Measurements from ENCODE around the gene SMO.
"Not testable (repeated sequence)": the region's sequence is repeated elsewhere in the genome, so short reads cannot be mapped to it uniquely, and the experiment has no call there.

The SMO gene

DNA sequence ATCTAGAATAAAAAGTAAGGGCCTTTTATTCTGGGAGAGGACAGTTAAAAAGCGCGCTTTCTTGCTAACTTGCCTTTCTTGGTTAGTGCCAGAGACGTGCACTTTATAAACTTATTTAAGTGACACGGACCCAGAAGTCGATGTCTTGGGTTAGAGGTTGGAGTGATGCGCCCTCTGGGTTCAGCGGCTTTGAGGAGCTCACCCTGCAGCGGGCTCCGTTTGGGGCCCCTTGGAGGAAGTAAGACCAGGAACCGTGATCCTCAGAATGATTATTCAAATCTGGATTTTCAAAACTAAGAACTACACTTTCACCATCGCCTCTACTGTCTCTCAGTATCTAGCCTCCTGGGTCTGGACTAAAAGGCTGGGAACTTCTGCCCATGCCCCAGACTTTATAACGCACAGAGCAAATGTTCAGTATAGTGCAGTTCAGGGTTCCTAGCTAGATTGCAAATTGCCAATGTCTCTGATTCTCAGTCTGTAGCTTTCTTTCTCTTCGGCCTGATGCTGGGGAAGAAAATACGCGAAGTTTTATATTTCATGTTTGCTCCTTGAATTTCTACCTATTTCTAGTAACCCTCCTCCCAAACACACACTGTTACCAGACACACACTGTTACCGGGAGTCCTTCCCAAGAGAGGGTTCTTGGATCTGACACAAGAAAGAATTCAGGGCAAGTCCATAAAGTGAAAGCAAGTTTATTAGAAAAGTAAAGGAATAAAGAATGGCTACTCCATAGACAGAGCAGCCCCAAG lies 18.6 kb upstream of the SMO start:
- DNase-seq, result no peak

DNA sequence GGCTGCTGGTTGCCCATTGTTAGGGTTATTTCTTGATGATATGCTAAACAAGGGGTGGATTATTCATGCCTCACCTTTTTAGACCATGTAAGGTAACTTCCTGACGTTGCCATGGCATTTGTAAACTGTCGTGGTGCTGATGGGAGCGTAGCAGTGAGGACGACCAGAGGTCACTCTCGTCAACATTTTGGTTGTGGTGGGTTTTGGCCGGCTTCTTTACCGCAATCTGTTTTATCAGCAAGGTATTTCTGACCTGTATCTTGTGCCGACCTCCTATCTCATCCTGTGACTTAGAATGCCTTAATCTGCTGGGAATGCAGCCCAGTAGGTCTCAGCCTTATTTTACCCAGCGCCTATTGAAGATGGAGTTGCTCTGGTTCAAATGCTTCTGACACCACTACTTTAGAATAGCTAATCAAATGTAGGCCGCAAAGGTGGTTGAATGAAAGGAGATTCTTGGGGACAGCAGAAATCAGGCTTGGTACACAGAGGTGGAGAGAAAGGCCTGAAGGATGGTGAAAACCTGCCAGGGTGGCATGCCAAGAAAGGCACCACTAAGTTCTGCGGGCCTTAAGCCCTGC lies 17.9 kb upstream of the SMO start:
- DNase-seq, result no peak

DNA sequence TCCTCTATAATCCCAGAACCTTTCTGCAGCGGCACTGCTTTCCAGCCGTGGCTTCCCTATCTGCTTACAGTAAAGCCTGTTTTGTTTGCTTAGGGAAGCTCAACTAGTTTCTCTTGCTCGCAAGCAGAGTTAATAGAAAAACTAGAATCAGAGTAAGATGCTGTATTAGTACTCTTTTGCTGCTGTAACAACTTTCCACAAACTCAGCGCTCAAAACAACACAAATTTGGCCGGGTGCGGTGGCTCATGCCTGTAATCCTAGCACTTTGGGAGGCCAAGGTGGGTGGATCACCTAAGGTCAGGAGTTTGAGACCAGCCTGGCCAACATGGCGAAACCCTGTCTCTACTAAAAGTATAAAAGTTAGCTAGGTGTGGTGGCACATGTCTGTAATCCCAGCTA lies 14.6 kb upstream of the SMO start:
- not testable (repeated sequence) for DNase-seq

DNA sequence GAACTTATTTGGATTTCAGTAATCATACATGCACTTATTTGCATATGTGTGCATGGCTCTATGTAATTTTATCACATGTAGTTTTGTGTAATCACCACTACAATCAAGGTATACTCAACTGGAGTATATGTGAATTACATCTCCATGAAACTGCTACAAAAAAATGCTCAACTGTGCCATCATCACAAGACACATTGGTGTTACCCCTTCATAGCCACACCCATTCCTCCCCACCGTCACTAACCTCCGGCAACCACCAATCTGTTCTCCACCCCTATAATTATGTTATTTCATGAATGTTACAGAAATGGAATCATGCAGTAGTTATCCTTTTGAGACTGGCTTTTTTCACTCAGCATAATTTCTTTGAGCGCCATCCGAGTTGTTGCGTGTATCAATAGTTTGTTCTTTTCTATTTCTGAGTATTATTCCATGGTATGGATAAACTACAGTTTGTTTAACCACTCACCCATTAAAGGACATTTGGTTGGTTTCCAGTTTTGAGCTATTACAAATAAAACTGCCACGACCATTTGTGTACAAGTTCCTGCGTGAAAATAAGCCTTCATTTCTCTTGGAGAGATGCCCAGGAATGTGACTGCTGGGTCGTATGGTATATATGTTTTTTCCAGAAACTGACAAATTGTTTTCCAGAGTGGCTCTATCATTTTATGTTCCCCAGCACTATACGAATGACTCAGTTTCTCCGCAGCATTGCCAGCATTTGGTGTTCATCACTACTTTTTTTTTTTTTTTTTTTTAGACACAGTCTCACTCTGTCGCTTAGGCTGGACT lies 11.3 kb upstream of the SMO start:
- DNase-seq, result no peak

DNA sequence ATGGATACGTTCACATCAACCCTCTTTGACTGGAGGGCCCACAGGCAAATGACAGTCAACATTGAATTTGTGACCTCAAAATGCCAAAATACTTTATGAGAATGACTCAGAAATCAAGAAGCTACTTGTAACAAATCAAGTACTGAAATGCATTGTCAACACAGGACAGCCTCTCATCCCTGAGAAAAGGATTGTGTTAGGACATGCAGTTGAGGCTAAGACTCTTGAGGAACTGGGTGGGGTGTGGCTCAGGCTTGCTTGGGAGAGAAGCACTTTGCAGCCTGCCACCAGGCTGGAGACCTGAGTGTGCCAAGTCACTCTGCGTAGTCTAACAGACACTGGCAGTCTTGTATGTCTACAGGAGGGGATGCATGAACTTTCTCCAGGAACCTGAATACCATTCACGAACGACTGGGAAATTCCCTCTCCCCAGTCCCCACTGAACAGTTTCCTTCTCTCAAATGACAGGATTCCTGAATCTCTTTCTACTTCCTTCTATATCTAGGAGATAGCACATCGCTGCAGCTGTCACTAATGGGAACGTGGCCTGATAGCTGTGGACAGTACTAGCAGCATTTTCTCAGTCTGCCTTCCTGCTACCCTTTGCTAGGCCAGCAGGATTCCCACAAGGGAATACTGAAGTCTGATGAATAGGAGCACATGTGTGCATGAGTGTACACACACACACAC lies 3.3 kb upstream of the SMO start:
- DNase-seq, result no peak

DNA sequence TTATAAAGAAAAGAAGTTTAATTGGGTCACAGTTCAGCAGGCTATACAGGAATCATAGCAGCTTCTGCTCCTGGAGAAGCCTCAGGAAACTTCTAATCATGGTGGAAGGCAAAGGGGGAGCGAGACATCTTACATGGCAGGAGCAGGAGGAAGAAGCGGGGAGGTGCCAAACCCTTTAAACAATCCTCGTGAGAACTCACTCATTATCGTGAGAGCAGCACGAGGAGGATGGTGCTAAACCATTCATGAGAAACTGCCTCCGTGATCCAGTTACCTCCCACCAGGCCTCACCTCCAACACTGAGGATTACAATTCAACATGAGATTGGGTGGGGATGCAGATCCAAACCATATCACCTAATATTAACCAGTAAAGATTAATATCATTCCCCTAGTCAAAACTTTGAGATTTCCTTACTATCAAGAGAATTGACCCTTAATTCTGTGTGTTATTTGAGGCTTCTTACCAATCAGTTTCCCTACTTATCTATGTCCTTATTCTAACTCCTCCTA lies 1.6 kb upstream of the SMO start:
- no peak for DNase-seq

DNA sequence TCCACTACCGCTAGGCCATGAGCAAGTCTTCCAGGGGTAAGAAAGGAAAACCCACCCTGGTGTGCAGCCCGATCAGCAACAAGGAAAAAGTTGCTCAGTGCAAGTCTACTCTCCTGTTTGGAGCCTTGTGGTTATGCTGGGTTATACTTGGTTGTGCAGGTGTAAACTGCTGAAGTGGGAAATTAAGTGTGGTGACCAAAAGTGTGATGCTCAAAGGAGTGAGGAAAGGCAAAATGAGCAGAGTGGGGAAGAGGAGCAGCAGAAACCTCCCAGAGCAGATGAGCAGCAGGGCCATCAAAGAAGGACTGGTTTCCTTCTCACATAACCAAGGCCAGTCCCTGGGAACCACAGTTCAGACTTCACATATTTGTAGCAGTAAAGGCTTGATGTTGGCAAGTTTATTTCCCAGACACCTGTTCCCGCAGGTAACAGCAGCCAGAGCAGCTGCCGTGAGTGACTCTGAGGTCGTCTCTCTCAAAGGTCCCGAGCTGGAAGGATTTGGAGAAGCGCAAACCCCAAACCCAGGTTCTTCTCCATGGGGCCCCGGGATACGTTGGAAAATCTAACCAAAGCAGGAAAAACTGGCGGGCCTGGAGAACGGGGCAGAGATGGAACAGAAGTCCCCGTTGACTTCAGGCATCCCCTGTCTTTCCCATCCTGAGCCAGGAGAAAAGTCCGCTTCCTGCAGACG lies 607 bp upstream of the SMO start:
- DNase-seq, result no peak

DNA sequence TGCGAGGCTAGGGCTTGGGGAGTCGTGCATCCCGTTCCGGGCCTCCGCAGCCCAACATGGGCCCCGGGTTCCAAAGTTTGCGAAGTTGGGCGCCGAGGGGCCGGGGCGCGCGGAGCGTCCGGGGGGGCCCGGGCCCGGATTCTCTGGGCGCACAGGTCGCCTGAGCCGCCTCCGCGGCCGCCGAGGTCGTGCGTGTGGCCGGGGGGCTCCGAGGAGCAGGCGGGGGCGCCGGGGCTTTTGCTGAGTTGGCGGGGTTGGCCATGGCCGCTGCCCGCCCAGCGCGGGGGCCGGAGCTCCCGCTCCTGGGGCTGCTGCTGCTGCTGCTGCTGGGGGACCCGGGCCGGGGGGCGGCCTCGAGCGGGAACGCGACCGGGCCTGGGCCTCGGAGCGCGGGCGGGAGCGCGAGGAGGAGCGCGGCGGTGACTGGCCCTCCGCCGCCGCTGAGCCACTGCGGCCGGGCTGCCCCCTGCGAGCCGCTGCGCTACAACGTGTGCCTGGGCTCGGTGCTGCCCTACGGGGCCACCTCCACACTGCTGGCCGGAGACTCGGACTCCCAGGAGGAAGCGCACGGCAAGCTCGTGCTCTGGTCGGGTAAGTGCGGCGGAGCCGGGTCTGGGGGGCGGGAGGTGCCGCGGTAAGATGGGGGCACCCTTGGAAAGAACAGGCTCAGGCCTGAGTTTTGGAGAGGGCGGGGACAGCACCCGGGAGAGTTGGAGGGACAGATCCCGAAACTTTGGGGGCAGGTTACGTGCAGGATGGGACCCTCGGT lies 643 bp downstream of the SMO start:
- no peak for DNase-seq

DNA sequence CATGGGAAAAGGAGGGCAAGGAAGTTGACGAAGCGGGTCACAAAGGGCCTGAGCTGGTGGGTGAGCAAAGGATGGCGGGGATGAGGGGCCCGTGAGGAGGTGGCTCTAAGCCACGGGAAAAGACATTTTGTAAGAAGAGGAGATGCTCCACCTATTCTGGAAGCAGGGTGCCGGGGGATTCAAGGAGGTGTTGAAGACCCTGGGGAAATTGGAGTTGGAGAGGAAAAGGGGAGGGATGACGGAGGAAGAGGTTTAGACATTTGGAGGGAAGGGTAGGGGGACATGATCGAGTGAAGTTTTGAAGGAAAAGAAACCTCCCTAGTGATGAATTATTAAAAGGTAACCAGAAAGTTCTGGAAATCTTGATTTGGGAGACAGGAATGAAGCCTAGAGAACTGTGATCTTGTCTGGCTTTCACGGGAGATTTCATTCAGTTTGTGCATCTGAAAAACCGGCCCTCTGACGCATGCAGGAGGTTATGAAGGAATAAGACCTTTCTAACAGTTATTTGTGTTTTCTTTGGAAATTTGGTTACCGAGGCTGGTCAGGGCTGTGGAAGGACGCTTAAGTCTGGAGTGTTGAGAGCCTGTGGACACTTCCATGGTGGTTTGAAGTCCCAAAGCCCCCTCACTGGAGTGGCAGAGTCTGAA lies 1.4 kb downstream of the SMO start:
- DNase-seq, result no peak

DNA sequence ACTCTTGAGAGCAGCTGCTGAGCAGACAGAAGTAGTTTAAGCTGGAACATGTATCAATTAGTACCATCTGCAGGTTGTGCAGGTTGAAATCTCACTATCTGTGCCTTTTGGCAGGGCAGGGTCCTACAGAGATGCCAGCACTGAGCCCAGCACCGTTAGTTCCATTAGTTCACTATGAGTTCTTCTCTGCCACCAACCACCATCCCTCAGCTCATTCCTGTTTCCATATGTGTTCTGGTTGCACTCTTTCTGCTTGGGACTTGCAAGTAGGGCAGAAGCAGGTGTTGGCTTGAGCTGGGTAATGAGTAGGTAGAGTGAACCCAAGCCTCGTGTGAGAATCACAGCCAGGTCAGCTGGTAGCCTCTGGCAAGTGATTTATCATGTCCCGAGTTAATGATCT lies 2.8 kb downstream of the SMO start:
- no peak for DNase-seq

DNA sequence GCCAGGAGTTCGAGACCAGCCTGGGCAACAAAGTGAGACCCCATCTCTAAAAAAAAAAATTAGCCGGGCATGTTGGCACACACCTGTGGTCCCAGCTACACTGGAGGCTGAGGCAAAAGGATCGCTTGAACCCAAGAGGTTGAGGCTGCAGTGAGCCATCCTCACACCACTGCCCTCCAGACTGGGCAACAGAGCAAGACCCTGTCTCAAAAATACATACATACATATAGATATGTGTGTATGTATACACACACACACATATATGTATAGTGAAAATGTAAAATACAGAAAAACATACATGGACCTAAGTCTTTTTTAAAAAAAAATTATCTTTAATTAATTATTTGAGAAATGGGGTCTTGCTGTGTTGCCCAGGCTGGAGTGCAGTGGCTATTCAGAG lies 5.5 kb downstream of the SMO start:
- no peak for DNase-seq

DNA sequence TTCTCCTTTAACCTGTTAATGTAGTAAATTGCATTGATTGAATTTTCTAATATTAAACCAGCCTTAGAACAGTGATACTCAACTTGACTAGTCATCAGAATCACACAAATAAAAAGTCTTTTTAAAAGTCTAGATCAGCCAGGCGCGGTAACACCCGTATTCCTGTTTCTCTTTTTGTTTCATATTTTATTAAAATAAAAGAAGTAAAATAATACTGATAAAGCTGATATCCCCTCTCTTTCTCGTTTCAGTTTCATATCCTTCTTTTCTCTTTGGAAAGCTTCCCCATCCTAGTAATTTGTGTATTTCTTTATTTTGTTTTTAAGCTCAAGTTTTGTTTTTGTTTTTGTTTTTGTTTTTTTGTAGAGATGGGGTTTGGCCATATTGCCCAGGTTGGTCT lies 9.3 kb downstream of the SMO start:
- DNase-seq, result no peak

DNA sequence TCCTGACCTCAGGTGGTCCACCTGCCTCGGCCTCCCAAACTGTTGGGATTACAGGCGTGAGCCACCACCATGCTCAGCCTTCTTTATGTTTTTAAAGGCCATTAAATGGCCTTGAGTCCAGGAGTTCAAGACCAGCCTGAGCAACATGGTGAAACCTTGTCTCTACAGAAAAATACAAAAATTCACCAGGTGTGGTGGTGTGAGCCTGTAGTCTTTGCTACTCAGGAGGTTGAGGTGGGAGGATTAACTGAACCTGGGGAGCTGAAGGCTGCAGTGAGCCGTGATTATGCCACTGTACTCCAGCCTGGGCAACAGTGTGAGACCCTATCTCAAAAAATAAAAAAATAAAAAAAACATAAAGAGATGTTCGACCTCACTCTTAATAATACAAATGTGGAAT lies 11.0 kb downstream of the SMO start:
- no peak for DNase-seq

DNA sequence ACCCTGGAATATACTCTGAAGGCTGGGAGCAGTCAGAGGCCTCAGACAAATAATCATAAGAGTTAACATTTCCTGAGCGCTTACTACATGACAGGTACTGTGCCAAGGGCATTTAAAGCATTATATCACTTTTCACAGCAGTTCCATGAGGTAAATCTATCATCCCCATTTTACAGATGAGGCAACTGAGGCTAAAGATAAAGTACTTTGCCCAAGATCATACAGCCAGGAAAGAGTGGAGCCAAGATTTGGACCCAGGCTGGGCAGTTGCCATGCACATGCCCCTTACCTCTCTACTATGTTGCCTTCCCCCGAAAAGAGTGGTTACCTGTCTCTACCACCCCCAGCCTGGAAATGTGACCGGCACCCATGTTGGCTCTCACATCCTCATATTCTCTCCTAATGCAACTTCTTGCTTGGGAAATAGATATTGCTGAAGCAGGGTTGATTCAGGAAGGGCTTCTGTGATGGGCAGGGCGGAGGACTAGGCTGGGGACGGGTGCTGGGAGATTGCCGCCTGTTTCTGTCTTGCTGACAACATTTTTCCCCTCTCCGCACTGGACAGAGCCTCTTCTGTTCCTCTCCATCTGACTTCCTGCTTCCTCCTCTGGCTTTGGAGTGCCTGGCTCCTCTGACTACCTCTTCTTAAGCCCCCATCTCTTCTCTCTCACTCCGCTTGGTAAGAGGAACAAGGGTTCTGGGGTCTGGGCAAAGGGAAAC lies 13.8 kb downstream of the SMO start:
- no peak for DNase-seq

DNA sequence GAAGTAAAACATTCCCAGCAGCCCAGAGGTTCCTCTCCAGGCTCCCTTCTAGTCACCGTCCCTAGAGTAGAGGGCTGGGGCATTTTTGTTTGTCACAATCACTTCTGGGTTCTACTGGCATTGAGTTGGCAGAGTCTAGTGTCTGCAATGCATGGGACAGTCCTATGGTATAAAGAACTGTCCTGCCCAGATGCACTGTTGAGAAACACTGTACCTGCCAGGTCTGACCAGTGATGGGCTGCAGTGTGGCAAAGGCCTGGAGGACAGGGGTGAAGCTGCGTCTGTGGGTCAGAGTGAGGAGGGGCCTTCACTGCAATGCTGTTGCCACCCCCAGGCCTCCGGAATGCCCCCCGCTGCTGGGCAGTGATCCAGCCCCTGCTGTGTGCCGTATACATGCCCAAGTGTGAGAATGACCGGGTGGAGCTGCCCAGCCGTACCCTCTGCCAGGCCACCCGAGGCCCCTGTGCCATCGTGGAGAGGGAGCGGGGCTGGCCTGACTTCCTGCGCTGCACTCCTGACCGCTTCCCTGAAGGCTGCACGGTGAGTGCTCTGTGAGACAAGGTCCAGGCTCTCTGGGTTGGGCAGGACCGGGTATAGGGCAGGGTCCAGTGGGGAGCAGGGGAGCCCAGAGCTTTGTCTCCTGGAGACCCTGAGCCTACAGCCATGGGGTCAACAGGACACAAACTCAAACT lies 14.8 kb downstream of the SMO start:
- no peak for DNase-seq

DNA sequence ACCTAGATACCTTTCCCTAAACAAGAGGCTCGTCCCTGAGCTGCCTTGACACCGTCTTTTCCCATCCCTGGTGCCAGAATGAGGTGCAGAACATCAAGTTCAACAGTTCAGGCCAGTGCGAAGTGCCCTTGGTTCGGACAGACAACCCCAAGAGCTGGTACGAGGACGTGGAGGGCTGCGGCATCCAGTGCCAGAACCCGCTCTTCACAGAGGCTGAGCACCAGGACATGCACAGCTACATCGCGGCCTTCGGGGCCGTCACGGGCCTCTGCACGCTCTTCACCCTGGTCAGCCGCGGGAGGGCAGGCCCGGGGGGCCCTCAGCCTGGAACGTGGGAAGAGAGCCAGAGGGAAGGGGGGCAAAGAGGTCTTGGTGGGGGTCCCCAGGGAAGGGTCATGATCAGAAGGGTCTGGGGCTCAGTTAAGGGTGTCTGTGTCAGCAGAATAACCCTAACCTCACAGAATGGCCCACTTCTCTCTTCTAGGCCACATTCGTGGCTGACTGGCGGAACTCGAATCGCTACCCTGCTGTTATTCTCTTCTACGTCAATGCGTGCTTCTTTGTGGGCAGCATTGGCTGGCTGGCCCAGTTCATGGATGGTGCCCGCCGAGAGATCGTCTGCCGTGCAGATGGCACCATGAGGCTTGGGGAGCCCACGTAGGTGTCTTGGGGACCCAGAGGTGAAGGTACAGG lies 16.8 kb downstream of the SMO start:
- DNase-seq, result no peak

DNA sequence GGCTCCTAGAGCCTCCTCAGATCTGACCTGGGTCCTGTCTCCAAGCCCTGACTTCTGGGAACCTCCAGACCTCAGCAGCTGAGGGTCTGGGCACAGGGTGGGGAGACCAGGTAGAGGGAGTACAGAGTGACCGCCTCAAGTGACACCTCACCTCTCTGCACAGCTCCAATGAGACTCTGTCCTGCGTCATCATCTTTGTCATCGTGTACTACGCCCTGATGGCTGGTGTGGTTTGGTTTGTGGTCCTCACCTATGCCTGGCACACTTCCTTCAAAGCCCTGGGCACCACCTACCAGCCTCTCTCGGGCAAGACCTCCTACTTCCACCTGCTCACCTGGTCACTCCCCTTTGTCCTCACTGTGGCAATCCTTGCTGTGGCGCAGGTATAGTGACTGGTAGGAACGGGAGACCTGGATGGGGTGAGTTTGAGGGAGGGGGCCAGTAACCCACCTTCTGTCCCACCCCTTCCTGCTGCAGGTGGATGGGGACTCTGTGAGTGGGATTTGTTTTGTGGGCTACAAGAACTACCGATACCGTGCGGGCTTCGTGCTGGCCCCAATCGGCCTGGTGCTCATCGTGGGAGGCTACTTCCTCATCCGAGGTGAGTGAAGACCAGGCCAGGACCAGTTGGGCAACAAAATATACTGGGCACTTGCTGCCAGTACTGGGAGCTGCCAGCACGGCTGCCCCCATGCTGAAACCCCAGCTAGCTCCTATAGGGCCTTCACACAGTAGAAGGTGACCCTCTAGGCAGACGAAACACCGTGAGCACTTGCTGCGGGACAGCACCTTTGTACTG lies 17.8 kb downstream of the SMO start:
- DNase-seq, result no peak

DNA sequence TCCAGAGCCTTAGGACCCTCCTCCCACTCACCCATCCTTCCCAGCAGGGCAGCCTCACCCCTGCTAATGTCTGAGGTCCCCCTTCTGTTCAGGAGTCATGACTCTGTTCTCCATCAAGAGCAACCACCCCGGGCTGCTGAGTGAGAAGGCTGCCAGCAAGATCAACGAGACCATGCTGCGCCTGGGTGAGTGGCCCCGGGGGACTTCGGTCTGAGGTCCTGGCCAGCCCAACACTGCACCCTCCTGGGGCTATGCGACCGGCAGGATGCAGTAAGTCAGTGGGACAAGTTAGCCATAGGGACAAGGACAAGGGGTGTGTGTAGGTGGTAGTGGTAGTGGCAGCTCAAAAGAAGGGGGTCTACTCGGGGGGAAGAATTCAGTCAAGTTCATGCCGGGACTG lies 20.2 kb downstream of the SMO start:
- no peak for DNase-seq

Data from NCI-H2029 (cell line).